GM12878 (cell line): Measurements from ENCODE around the gene PCGF1. TPM values are rescaled to one million over a fixed set of nuclear protein-coding genes. Genes with fewer than 3 reads are reported as not detected.

ENCODE experiments used
- BCL11A ChIP-seq: IDR thresholded peaks from 2 replicates; pipeline ENCODE4 v1.6.1; 2011; ENCODE audit warnings: low read depth, low read length
- BRCA1 ChIP-seq: IDR thresholded peaks from 2 replicates; pipeline ENCODE4 v1.6.1; 2011; ENCODE audit warnings: low read depth, low read length, improper control_type of control experiment
- CBX3 ChIP-seq: fragments of 200-600 bp; sonication (generic); IDR thresholded peaks from 2 replicates; pipeline ENCODE4 v1.6.1; 2016; ENCODE audit warnings: low read depth, borderline replicate concordance
- CBX5 ChIP-seq: sonication (generic); IDR thresholded peaks from 2 replicates; pipeline ENCODE4 v1.6.1; 2016; ENCODE audit warnings: low read depth, moderate library complexity, mild to moderate bottlenecking, inconsistent platforms
- CHD2 ChIP-seq: IDR thresholded peaks from 2 replicates; pipeline ENCODE4 v1.6.1; 2011; ENCODE audit warnings: low read depth, low read length, improper control_type of control experiment, borderline replicate concordance
- CUX1 ChIP-seq: IDR thresholded peaks from 2 replicates; pipeline ENCODE4 v1.6.1; 2012; ENCODE audit warnings: improper control_type of control experiment, low read depth, low read length; ENCODE audit not compliant: insufficient replicate concordance
- ETV6 ChIP-seq, 2 experiments: fragments of 450-650 bp in 1 of 2; IDR thresholded peaks in 1 of 2; conservative IDR thresholded peaks in 1 of 2; 2 replicates each; pipeline ENCODE4 v1.6.1; 2014; ENCODE audit warnings: antibody characterized with exemption in 1 of 2, borderline replicate concordance in 1 of 2, low read depth in 1 of 2, mild to moderate bottlenecking in 1 of 2, moderate library complexity in 1 of 2
- EZH2 ChIP-seq: IDR thresholded peaks from 2 replicates; pipeline ENCODE4 v1.6.1; 2012; ENCODE audit warnings: low read depth, mild to moderate bottlenecking, control low read depth, inconsistent platforms, low read length, borderline replicate concordance; ENCODE audit not compliant: control insufficient read depth
- HCFC1 ChIP-seq: fragments of 150-350 bp; IDR thresholded peaks from 2 replicates; pipeline ENCODE4 v1.6.1; 2014; ENCODE audit warnings: low read length
- HDAC6 ChIP-seq: fragments of 200-600 bp; sonication (generic); IDR thresholded peaks from one replicate; pipeline ENCODE4 v1.8.0; 2017; ENCODE audit warnings: antibody characterized with exemption; ENCODE audit not compliant: unreplicated experiment
- JUNB ChIP-seq: IDR thresholded peaks from 2 replicates; pipeline ENCODE4 v1.6.1; 2016; ENCODE audit warnings: antibody characterized with exemption, mild to moderate bottlenecking
- MEF2B ChIP-seq: fragments of 450-650 bp; IDR thresholded peaks from 2 replicates; pipeline ENCODE4 v1.6.1; 2018; ENCODE audit warnings: mild to moderate bottlenecking, moderate library complexity; ENCODE audit not compliant: partially characterized antibody, poor library complexity, severe bottlenecking
- NFYA ChIP-seq: IDR thresholded peaks from 2 replicates; pipeline ENCODE4 v1.6.1; 2011; ENCODE audit warnings: low read depth, mild to moderate bottlenecking, low read length, improper control_type of control experiment, borderline replicate concordance
- PAX5 ChIP-seq: IDR thresholded peaks from 2 replicates; pipeline ENCODE4 v1.6.1; 2011; ENCODE audit warnings: low read depth, low read length, borderline replicate concordance
- POLR2AphosphoS5 ChIP-seq: IDR thresholded peaks from 2 replicates; pipeline ENCODE4 v1.6.1; 2011; ENCODE audit warnings: mild to moderate bottlenecking, low read length, inconsistent platforms
- SMAD1 ChIP-seq: fragments of 450-650 bp; IDR thresholded peaks from 2 replicates; pipeline ENCODE4 v1.6.1; 2018; ENCODE audit warnings: mild to moderate bottlenecking, low read depth; ENCODE audit not compliant: partially characterized antibody
- SMC3 ChIP-seq: IDR thresholded peaks from 2 replicates; pipeline ENCODE4 v1.6.1; 2011; ENCODE audit warnings: low read length, improper control_type of control experiment, borderline replicate concordance
- SPI1 ChIP-seq: IDR thresholded peaks from 2 replicates; pipeline ENCODE4 v1.6.1; 2011; ENCODE audit warnings: low read depth, mild to moderate bottlenecking, low read length, moderate library complexity, borderline replicate concordance; ENCODE audit not compliant: insufficient read depth
- SREBF1 ChIP-seq: IDR thresholded peaks from 2 replicates; pipeline ENCODE4 v1.6.1; 2012; ENCODE audit warnings: mild to moderate bottlenecking, low read length
- TCF12 ChIP-seq: IDR thresholded peaks from 2 replicates; pipeline ENCODE4 v1.6.1; 2011; ENCODE audit warnings: low read depth, mild to moderate bottlenecking, low read length
- ZNF274 ChIP-seq: IDR thresholded peaks from one replicate; pipeline ENCODE4 v1.8.0; 2011; ENCODE audit not compliant: insufficient read length, insufficient read depth
- ZNF384 ChIP-seq: IDR thresholded peaks from 2 replicates; pipeline ENCODE4 v1.6.1; 2012; ENCODE audit warnings: low read depth, mild to moderate bottlenecking, low read length, improper control_type of control experiment, borderline replicate concordance
- ZZZ3 ChIP-seq: IDR thresholded peaks from 2 replicates; pipeline ENCODE4 v1.6.1; 2011; ENCODE audit warnings: low read depth; ENCODE audit not compliant: control insufficient read depth, insufficient read length
- polyA plus RNA-seq, 11 experiments: library from polyadenylated mRNA; depleted of rRNA in 4 of 11; unstranded in 6 of 11; stranded (reverse) in 5 of 11; fragments of >200 nt; fragmentation: Nextera tagmentation in 4 of 11; fragmentation: Illumina TruSeq in 1 of 11; extraction: Ambion mirVana in 4 of 11; extraction: Trizol in 1 of 11; gene quantifications; 1 replicate in 1 of 11; 2 replicates in 10 of 11; pipeline versions ENCODE4 v1.2.1 to v1.2.3, GENCODE V29; 2011 to 2016; ENCODE audit warnings: inconsistent platforms in 2 of 11, missing spikeins in 2 of 11, low read depth in 1 of 11
- total RNA-seq, 4 experiments: library from RNA; depleted of rRNA in 3 of 4; stranded (reverse); fragments of >200 nt in 3 of 4; fragmentation: Illumina TruSeq in 1 of 4; extraction: Trizol in 1 of 4; gene quantifications; 2 replicates each; pipeline versions ENCODE4 v1.2.1 to v1.2.3, GENCODE V29; 2013 to 2021

The PCGF1 gene
- total and polyA plus RNA-seq, 10 of the 15 experiments (the other 5 are each of a cell fraction or from before 2014, with no cell fraction given) = 23.1 to 50.8 (median 27.4) TPM

GRCh38 chr2:74472086-74472944, 35.2 kb downstream of the PCGF1 start, which contains the start of gene MRPL53 (continued):
- TF ChIP-seq TCF12 = peak; percentile 88
- peak; percentile 96 for TF ChIP-seq POLR2AphosphoS5
- peak; percentile 79; the same call in 1 of the 2 replicates for TF ChIP-seq CBX5
- peak; percentile 88 for TF ChIP-seq PAX5
- TF ChIP-seq SMAD1 = peak; percentile 52
- TF ChIP-seq SPI1 = peak; percentile 39
- TF ChIP-seq ZNF384 = no peak
- no peak for TF ChIP-seq CBX3
- peak in 1 of 2 experiments; percentile 43; a peak in 1 of 4 replicates for TF ChIP-seq ETV6 (conservative IDR thresholded peaks at IDR 0.05 in 1 of 2, IDR thresholded peaks at IDR 0.05 in 1 of 2; ENCODE audit: borderline replicate concordance in 1 of 2, low read depth in 1 of 2)
- peak; percentile 37; the same call in 1 of the 2 replicates for TF ChIP-seq BRCA1
- TF ChIP-seq ZNF274 = no peak
- TF ChIP-seq HCFC1 = peak; percentile 80
- peak; percentile 37; the same call in 1 of the 2 replicates for TF ChIP-seq BCL11A
- peak; percentile 84 for TF ChIP-seq SREBF1
- TF ChIP-seq JUNB = no peak
- TF ChIP-seq CUX1 = no peak
- TF ChIP-seq MEF2B = no peak
- TF ChIP-seq ZZZ3 = no peak
- TF ChIP-seq CHD2 = peak; percentile 82
- TF ChIP-seq NFYA = no peak
- TF ChIP-seq EZH2 = no peak
- TF ChIP-seq HDAC6 = no peak
- TF ChIP-seq SMC3 = no peak
